Mucosa of descending colon (tissue), 3 donors: Measurements from ENCODE around the gene FRMD4A. TPM values are rescaled to one million over a fixed set of nuclear protein-coding genes. Genes with fewer than 3 reads are reported as not detected.

Experiments
- ATAC-seq: fragments of 200-7000 bp; cut with Tn5 transposase; one replicate; pipeline ENCODE4 v1.9.1; 2020; ENCODE audit warnings: mild to moderate bottlenecking, moderate library complexity
- DNase-seq, 3 donors: peaks; one replicate each; pipeline ENCODE4 v3.0.0-alpha.2; 2020
- H3K36me3 ChIP-seq: fragments of 200-600 bp; one replicate; pipeline ENCODE4 v1.8.0; 2021; ENCODE audit warnings: low read depth, mild to moderate bottlenecking
- H3K4me1 ChIP-seq: fragments of 200-600 bp; one replicate; pipeline ENCODE4 v1.8.0; 2021; ENCODE audit warnings: low read depth, mild to moderate bottlenecking
- H3K4me3 ChIP-seq: fragments of 200-600 bp; one replicate; pipeline ENCODE4 v1.8.0; 2021; ENCODE audit warnings: mild to moderate bottlenecking
- H3K9me3 ChIP-seq: fragments of 200-600 bp; one replicate; pipeline ENCODE4 v1.8.0; 2021; ENCODE audit warnings: mild to moderate bottlenecking
- intact Hi-C, 2 donors: fragments of 100-400 bp; cut with DNase I in 1 of 2; cut with micrococcal nuclease in 1 of 2; formaldehyde crosslinking; loops; one replicate each; pipeline versions ENCODE4 v1.11.0 to v1.11.1; 2022; cut with DNase I, micrococcal nuclease
- total RNA-seq, 3 donors: library from RNA; stranded (reverse); fragmentation: NEBNext Ultra II Directional in 2 of 3; extraction: Animal tissue kit (Norgen Biotek cat#: 25700) in 2 of 3; gene quantifications; one replicate each; pipeline versions ENCODE4 v1.2.1 to v1.2.4, GENCODE V29; 2021 to 2023
- TF ChIP-seq, protein P1 (sequence below): fragments of 200-600 bp; IDR thresholded peaks from one replicate; pipeline ENCODE4 v1.8.0; 2022; ENCODE audit warnings: antibody characterized with exemption, mild to moderate bottlenecking
- donor health status: DM: no; HTN: no; CAD: no; lungs with moderate emphysema.
- donor health status: DM: no; HTN: no; CAD: no.
- donor health status: DM: no; HTN: yes; CAD: no.

The FRMD4A gene
- total RNA-seq, 3 donors from 2014 or later: 9.8 to 40.6 (median 17.2) TPM

DNA sequence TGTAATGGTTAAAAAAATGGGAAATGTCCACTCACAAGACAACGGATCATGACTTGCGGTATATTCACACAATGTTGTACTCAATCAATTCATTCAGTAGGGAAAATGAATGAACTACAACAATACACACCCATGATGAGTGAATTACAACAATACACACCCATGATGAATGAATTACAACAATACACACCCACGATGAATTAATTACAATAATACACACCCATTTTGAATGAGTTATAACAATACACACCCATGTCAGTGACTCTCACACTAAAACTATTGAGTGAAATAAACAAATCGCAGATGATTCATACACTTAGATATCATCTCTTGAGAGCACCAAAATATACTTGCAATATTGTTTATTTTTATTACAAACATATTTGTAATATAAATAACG is 174.6 kb downstream of the FRMD4A start:
- ATAC-seq (no peak), DNase-seq (no peak)
- Histone ChIP-seq H3K9me3 (no peaks in the 10 kb centered on the region), H3K4me3 (no peak overlapping the region), H3K4me1 (no peaks in the 10 kb centered on the region), H3K36me3 (no peaks in the 10 kb centered on the region)
- TF ChIP-seq, protein P1, sequence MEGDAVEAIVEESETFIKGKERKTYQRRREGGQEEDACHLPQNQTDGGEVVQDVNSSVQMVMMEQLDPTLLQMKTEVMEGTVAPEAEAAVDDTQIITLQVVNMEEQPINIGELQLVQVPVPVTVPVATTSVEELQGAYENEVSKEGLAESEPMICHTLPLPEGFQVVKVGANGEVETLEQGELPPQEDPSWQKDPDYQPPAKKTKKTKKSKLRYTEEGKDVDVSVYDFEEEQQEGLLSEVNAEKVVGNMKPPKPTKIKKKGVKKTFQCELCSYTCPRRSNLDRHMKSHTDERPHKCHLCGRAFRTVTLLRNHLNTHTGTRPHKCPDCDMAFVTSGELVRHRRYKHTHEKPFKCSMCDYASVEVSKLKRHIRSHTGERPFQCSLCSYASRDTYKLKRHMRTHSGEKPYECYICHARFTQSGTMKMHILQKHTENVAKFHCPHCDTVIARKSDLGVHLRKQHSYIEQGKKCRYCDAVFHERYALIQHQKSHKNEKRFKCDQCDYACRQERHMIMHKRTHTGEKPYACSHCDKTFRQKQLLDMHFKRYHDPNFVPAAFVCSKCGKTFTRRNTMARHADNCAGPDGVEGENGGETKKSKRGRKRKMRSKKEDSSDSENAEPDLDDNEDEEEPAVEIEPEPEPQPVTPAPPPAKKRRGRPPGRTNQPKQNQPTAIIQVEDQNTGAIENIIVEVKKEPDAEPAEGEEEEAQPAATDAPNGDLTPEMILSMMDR: no peak
- intact Hi-C loops: no loop called here

DNA sequence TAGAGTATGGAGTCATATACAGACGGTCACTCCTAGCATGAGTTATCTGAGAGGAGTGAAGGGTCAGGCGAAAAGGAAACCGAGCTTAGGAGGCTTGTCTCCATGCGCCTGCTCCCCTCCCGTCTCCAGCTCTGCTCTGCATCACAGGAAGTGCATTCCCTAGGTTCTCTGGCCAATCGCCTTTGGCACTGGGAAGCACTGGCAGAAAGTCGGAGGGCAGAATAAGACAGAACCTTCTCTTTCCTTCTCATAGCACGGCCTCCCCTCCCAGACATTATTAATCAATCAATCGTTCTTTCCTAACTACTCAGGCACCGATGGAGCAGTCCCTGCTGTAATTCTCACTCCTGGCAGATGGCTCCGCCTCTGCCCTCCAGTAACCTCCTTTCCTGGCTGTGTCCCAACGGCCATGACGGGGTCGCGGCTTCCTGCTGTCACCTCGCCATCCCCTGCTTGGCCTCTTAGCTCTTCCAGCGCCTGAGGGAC is 177.1 kb downstream of the FRMD4A start:
- intact Hi-C loops: no loop called here
- H3K9me3 ChIP-seq: no peaks in the 10 kb centered on the region
- H3K36me3 ChIP-seq: no peaks in the 10 kb centered on the region
- ATAC-seq (no peak), DNase-seq (no peak)
- H3K4me3 ChIP-seq: no peak overlapping the region
- TF ChIP-seq, protein P1: no peak
- H3K4me1 ChIP-seq: no peaks in the 10 kb centered on the region

DNA sequence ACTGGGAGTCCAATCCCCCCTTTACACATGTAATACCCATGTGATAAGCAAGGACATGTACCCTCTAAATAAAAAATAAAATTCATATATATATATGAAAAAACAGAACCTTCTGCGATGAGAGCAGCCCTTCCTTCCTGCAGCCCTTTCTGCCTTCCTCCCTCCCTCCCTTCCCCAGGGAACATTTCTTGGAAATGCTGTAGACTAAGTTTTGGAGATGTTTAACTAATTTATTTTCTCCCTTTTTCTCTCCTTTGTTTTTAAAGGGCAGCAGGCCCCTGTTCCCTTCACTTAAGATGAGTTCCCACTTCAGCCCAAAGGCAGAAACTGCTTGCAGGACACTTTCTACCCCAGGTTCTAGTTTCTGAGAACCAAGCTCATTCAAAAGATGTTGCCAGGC is 179.2 kb downstream of the FRMD4A start:
- intact Hi-C loops: no loop called here
- Histone ChIP-seq H3K4me1 (no peaks in the 10 kb centered on the region), H3K4me3 (no peak overlapping the region), H3K36me3 (no peaks in the 10 kb centered on the region), H3K9me3 (no peaks in the 10 kb centered on the region)
- DNase-seq: no peak
- ATAC-seq: no peak
- TF ChIP-seq, protein P1: no peak

DNA sequence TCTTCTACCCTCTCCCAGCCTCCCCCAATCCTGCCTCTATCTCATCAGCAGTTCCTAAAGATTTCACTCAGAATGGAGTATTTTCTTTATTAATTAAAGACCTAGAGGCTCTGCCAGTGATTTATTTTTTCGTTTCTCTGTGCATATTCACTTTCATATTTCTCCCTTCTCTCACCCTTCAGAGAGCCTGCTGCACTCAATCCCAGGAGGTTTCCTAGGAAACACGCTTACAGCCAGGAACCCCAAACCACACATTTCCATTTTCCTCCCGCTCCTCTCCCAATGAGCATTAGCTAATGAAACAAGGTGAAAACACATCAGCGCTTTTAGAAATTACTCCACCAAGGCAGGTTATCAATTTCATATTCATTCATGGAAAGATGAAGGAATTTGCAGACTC is 180.2 kb downstream of the FRMD4A start:
- intact Hi-C loops: no loop called here
- H3K4me1 ChIP-seq: no peaks in the 10 kb centered on the region
- no peak overlapping the region for H3K4me3 ChIP-seq
- ATAC-seq (no peak), DNase-seq (no peak)
- no peaks in the 10 kb centered on the region for H3K36me3 ChIP-seq
- TF ChIP-seq, protein P1: no peak
- H3K9me3 ChIP-seq: no peaks in the 10 kb centered on the region

DNA sequence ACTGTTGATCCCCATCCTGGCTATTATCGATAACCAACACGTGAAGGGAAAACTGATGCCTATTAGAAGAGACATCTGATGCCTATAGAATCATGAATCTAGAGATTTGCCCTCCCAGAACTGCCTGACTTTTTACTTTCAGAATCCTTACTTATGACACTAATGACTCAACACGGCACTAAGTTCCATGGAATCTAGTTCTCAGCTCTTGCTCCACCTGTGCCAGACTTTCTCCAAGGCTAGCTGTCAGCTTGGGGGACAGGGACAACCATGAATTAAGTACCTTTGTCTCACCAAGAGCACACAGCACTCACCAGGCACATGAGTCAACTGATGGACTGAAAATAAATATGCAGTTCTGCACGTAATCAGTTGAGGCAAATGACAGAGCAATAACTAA is 184.2 kb downstream of the FRMD4A start:
- Histone ChIP-seq H3K9me3 (no peaks in the 10 kb centered on the region), H3K4me3 (no peak overlapping the region), H3K36me3 (no peaks in the 10 kb centered on the region), H3K4me1 (no peaks in the 10 kb centered on the region)
- no peak for ATAC-seq
- TF ChIP-seq, protein P1: no peak
- DNase-seq: no peak
- intact Hi-C loops: no loop called here

DNA sequence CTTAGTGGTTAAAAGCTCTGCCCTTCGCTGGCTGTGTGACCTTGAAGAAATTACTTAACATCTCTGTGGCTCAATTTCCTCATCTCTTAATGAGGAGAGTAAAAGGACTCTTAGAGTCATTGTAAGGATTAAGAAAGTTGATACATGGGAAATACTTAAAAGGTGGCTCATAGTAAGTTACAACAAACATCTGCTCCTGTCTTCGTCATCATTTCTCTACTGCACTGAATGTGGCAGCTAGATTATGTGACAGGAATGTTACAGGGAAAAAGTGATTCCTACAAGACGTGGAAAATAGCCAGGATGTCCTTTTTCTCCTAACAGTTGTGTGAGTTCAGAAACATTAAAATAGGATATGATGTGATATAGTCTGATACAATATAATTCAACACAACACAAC is 184.7 kb downstream of the FRMD4A start:
- H3K9me3 ChIP-seq: no peaks in the 10 kb centered on the region

More for the DNA sequence above, 184.7 kb downstream of the FRMD4A start:
- TF ChIP-seq, protein P1: no peak
- intact Hi-C loops: no loop called here
- Histone ChIP-seq H3K36me3 (no peaks in the 10 kb centered on the region), H3K4me3 (no peak overlapping the region), H3K4me1 (no peaks in the 10 kb centered on the region)
- DNase-seq (no peak), ATAC-seq (no peak)
